Ovary (tissue), 3 donors: ENCODE data around the gene LRRC58.

ENCODE experiments used
- CTCF ChIP-seq, 3 donors: fragments of 450-650 bp in 2 of 3; fragments of 200-600 bp in 1 of 3; IDR thresholded peaks; one replicate each; pipeline versions ENCODE4 v1.5.1 to v1.8.0; 2016 to 2022; ENCODE audit warnings: antibody characterized with exemption in 3 of 3, mild to moderate bottlenecking in 1 of 3
- EP300 ChIP-seq: sonication (generic); formaldehyde crosslinking; IDR thresholded peaks from one replicate; pipeline ENCODE4 v1.6.1; 2017; ENCODE audit warnings: antibody characterized with exemption
- donor health status: DM: no; HTN: no; CAD: no.

GRCh38 chr3:120311863-120312794, 37.0 kb downstream of the LRRC58 start:
- TF ChIP-seq CTCF (IDR thresholded peaks at IDR 0.05) (no peak), EP300 (no peak)
